GM21786 (cell line): ENCODE measurements around the gene CPEB3.

Experiments
- ATAC-seq: cut with Tn5 transposase; IDR thresholded peaks from one replicate; pipeline ENCODE4 v1.9.1; 2021; ENCODE audit not compliant: unreplicated experiment

Gene CPEB3

DNA sequence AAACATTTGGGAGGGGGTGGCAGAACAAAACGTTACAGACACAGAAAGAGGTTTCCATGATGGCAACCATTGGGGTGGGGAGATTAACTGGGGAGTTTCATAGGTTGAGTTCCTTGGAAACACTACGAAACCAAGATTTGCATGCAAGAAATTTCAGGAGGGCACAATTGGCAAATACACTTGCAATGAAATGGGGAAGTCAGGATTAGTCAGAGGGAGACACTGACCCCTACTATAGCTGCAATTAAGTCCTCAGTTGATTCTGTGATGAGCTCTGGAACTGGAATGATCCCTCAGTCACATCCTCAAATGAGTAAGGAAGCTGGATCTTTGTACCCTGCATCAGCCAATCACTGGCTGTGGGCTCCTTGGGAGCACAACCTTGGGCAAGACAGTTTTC, 22.1 kb downstream of the CPEB3 start:
- no peak for ATAC-seq

- no peak for ATAC-seq
These were observed 23.5 kb downstream of the CPEB3 start for GRCh38 chr10:92267343-92267742.

DNA sequence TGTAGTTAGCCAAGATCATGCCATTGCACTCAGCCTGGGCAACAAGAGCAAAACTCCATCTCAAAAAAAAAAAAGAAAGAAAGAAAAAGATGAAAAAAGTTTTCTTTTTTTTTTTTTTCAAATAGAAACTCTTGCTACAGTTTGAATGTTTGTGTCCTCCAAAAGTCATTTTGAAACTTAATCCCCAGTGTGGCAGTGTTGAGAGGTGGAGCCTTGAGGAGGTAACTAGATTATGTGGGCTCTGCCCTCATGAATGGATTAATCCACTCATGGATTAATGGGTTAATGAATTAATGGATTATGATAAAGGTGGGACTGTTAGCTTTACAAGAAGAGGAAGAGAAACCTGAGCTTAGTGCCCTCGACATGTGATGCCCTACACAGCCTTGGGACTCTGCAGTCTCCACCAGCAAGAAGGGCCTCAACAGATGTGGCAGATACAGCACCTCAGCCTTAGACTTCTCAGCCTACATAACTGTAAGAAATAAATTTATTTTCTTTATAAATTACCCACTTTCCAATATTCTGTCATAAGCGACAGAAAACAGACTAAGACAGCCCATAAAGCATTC, 25.1 kb downstream of the CPEB3 start:
- ATAC-seq: peak; percentile 77

- ATAC-seq: no peak
These were observed 26.6 kb downstream of the CPEB3 start for GRCh38 chr10:92264249-92264648.

DNA sequence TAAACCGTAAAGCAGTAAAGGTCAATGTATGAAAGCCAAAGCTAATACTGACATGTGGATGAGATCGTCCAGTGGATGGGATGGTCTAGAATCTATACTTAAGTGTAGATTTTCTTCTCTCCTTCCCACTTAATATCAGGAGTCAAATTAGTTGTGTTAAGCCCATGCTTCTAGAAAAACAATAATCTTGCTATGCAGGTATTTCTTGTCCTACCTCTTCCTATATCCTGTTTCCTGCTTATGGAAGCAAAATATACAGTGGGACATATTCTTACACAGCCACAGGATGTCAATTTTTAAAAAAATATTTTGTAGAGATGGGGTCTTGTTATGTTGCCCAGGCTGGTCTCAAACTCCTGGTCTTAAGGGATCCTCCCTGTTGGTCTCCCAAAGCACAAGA, 27.5 kb downstream of the CPEB3 start:
- no peak for ATAC-seq

DNA sequence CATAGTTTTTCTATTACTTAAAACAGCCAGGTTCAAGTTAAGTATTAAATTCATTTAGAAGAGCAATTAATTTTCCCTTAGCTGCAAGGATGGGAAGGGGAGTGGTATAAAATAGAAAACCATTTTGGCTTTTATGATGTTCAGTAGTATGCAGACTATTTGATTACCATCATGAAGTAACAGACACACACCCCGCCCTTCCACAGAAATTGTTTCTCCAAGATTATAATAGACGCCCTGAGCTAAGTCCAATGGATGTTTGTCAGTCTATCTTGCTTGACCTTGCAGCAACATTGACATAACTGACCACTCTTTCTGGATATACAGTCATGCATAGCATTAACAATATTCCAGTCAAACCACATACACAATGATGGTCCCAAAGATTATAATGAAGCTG, 42.3 kb downstream of the CPEB3 start:
- no peak for ATAC-seq

DNA sequence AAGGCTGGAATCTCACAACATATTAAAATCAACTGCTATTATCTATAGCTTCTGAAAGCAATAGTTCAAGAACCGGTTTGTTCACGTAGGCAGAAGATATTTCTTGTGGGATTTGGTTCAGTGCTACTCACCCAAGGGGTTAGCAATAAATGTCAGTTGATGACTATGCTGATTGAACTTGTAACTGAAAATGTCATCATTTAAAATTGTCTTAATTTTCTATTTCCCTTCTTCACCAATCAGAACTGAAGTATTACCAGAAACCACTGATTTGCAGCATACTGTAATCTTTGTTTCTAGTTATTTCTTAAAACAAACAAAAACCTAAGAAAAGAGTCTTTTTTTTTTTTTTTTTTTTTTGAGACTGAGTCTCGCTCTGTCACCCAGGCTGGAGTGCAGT, 46.1 kb downstream of the CPEB3 start:
- peak; percentile 37 for ATAC-seq

GRCh38 chr10:92242910-92243671, 47.8 kb downstream of the CPEB3 start:
- ATAC-seq: peak; percentile 40

DNA sequence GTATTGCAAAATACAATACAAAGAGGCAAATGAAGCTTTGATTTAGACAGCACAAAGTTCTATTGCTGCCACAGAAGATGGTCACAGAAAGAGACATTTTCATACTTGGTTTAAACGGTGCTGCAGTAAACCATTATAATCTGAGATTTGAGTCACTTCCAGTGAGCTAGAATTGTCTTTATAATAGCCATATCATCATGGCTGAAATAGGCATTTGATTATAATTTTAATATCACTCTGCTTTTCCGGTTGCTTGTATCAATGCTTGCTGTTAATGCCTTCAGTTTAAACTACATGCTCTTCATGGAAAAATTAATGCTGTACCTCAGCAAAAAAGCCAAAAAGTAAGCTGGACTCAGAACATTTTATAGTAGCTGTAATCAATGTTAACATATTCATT, 48.5 kb downstream of the CPEB3 start:
- ATAC-seq: no peak

DNA sequence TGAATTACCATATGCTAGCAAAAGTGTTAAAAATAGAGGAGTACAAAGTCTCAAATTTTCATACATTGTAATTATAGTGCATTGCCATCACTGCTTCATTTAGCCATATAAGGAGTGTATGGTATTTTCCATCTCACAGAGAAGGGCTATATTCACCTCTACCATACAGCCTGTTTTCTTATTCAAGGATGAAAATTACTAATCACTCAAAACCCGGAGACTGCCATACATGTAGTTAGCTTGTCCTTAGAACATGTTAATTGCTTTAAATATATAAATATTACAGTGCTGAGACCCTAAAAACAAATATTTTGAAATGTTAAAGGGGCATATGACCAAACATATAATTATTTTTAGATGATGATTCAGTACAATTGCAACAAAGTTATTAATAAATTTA, 49.4 kb downstream of the CPEB3 start:
- ATAC-seq: no peak

DNA sequence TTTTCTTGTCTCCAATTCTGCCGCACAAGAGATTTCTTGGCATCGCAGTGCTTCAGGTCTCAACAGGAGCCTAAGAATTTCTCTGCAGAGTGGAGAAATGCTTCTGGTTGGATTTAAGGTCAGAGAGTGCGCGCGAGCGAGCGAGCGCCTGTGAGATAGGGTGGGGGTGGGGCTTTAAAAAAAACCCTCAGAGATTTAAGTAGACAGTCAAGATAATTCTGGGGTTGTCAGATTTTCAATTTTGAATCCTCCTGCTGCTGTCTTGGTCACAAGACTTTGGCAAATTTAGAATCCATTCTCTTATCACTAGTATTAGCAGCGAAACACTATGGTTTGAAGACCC, 49.7 kb downstream of the CPEB3 start:
- ATAC-seq: no peak

DNA sequence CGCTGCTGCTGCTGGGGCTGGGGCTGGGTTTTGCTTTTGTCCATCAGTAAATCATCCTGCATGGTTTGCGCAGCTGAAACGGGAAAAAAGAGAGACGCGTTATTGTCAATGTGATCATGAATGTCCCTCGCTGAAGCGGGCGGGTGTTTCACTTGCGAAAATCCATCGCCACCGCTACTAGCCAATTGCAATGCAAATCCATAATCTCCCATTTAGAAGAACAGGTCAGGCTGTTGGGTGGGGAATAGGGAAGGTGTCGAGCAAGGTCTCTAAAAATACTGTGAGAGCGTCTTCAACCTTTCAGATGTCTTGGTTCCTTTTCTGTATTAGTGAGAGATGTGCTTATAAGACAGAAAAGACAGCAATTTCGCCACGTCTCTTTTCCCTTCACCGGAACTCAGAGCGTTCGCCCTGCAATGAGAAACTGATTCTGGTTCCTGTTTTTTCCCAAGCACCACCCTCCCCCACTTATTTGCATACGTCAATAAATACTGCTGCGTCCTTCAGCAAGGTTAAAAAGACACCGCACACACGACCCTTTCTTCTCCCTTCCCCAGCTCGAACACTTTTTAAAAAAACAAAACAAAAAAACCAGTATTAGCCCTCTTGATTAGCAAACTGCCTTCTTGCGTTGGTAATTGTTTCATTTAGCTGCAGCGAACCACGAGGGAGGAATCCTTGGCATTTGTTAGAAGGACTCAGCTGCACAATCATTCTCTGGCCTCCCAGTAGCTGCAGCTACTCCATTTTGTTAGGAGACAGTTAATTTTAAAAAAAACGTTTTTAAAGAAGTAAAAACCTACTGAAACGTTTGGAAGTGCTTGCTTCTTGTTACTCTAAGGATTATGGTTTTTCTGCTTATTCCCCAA, 50.4 kb downstream of the CPEB3 start:
- peak; percentile 54 for ATAC-seq

DNA sequence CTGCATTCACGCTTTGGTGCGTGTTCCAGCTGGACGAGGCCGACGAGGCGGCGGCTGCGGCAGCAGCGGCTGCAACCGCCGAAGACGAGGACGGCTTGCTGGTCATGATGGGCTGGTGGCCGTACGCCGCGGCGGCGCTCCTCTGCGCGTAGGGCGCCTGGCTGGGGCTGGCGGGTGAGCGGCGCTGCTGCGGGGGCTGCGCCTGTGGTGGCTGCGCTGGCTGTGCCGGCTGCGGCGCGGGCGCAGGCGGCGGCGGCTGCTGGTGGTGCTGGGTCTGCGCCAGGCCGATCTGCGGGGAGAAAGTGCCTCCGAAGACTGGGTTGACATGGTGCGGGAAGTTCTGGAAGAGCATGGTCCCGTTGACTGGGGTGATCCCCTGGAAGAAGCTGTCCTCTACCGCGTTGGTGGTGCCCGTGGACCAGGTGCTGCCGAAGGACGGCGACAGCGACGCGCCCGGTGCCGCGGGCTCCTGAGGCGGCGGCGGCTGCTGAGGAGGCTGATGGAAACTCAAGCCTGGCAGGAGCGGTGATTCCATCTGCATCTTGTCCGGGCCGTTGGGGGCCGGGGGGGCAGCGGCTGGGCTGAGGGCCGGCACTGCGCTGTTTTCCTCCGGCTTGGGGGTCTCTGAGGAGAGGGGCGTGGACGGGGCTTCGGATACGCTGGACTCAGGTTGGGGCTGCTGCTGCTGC, 51.1 kb downstream of the CPEB3 start:
- ATAC-seq: peak; percentile 17

DNA sequence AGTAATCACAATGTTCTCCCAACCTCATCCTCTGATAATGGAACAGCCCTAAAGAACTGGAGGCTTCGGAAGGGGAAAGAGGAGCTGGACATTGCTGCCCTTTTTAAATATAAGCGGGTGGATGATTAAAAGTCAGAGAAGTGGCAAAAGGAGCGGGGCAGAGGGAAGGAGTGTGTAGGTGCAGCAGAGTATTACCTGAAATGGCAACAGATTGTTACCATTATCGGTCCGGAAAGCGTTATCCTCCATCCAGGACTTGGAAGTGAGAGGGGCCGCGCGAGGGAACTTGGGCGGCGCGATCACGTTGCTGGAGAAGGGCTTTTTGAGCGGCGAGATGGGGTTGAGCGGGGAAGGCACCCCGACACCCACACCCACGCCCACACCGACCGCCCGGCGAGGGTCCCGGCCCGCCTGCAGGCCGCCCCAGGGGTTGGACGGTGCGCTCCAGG, 51.7 kb downstream of the CPEB3 start:
- no peak for ATAC-seq

DNA sequence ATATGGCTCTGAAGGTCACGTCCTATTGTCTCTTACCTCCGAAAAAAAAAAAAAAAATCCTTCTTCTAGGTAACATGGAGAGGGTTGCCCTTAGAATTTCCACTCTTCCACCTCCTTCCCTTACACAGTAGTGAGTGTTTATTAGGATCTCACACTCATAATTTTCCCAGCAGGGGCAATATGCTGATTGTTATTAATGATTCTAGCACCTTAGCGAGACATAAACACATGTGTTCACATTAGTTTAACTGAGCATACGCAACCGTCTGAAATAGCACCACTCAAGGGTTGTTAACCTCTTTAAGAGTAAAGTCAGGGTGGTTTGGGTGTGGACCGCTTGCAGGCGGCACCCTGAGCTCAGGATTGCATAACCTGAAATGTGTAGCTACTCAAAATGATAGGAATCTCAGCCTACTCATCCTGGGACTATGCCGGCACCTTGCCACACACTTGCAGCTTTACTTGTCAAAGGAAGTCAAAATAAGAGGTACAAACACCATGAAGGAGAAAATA, 52.2 kb downstream of the CPEB3 start:
- ATAC-seq: no peak

GRCh38 chr10:92238054-92238585, 52.8 kb downstream of the CPEB3 start:
- no peak for ATAC-seq

GRCh38 chr10:92231196-92231595, 59.7 kb downstream of the CPEB3 start:
- no peak for ATAC-seq

GRCh38 chr10:92222603-92223262, 68.1 kb downstream of the CPEB3 start:
- no peak for ATAC-seq

- no peak for ATAC-seq
These were observed 71.3 kb downstream of the CPEB3 start for GRCh38 chr10:92219559-92219958.

DNA sequence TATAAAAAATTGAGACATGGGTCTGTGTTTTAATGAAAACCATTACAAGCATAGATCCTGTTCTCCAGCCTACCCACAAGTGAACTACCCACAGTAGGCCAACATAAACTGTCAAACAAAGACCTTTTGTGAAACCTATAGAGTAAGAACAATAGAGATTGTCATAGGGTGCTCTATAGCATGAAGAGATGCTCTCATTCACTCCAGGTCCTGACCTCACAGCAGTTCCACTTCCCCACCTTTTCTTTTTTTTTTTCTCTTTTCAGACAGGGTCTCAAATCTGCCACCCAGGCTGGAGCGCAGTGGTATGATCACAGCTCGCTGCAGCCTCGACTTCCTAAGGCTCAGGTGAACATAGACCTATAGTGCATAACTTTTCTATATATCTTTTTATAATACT, 72.3 kb downstream of the CPEB3 start:
- ATAC-seq: no peak
